ENCODE data around the gene STAB2.

- TF ChIP-seq CTCF (IDR thresholded peaks at IDR 0.05) = no peak
- no peak for TF ChIP-seq EZH2 (IDR thresholded peaks at IDR 0.05; ENCODE audit: borderline replicate concordance, insufficient read depth, low read depth, low read length, poor library complexity, severe bottlenecking)
Measured at GRCh38 chr12:103652808-103653207, 65.7 kb downstream of the STAB2 start.
